ENCODE measurements around the gene DNAJB6.

GRCh38 chr7:157430721-157431120 lies 93.9 kb downstream of the DNAJB6 start:
- TF ChIP-seq POLR2A (IDR thresholded peaks at IDR 0.05) = no peak
- TF ChIP-seq CTCF (IDR thresholded peaks at IDR 0.05) = no peak

All from lower leg skin (tissue), 3 donors.